NCI-H2227 (cell line): ENCODE measurements around the gene EBF3.
"Not testable (repeated sequence)": the region's sequence is repeated elsewhere in the genome, so short reads cannot be mapped to it uniquely, and the experiment has no call there.

ENCODE experiments used
- DNase-seq: peaks from one replicate; lab custom pipeline; 2025; ENCODE audit not compliant: unreplicated experiment; lab: John Stamatoyannopoulos, UW

Gene EBF3

GRCh38 chr10:129932751-129933433, 31.2 kb downstream of the EBF3 start:
- DNase-seq, result no peak

GRCh38 chr10:129932182-129932581, 31.9 kb downstream of the EBF3 start:
- no peak for DNase-seq

- no peak for DNase-seq
Observed at GRCh38 chr10:129929343-129930292, 34.5 kb downstream of the EBF3 start.

- DNase-seq, result no peak
Observed at GRCh38 chr10:129927351-129928120, 36.5 kb downstream of the EBF3 start.

- DNase-seq, result no peak
Observed at GRCh38 chr10:129926066-129927055, 37.7 kb downstream of the EBF3 start.

GRCh38 chr10:129924375-129925085, 39.5 kb downstream of the EBF3 start:
- no peak for DNase-seq

- no peak for DNase-seq
Observed at GRCh38 chr10:129922598-129923123, 41.4 kb downstream of the EBF3 start.

GRCh38 chr10:129921801-129922597, 42.1 kb downstream of the EBF3 start:
- DNase-seq, result no peak

GRCh38 chr10:129921065-129921670, 42.9 kb downstream of the EBF3 start:
- no peak for DNase-seq

- DNase-seq, result not testable (repeated sequence)
Observed at GRCh38 chr10:129920187-129920586, 43.9 kb downstream of the EBF3 start.

GRCh38 chr10:129919358-129919757, 44.7 kb downstream of the EBF3 start:
- DNase-seq, result no peak

- no peak for DNase-seq
Observed at GRCh38 chr10:129918836-129919235, 45.2 kb downstream of the EBF3 start.

GRCh38 chr10:129918401-129918800, 45.7 kb downstream of the EBF3 start:
- no peak for DNase-seq

- DNase-seq, result no peak
Observed at GRCh38 chr10:129917936-129918335, 46.1 kb downstream of the EBF3 start.

- DNase-seq, result no peak
Observed at GRCh38 chr10:129916506-129916995, 47.5 kb downstream of the EBF3 start.

GRCh38 chr10:129915526-129916378, 48.3 kb downstream of the EBF3 start:
- DNase-seq, result no peak

- DNase-seq, result no peak
Observed at GRCh38 chr10:129914960-129915359, 49.1 kb downstream of the EBF3 start.
